DND-41 (cell line): ENCODE measurements around the gene KLRK1.

ENCODE experiments used
- CTCF ChIP-seq: IDR thresholded peaks from 2 replicates; pipeline ENCODE4 v1.5.1; 2012; ENCODE audit warnings: borderline replicate concordance, low read length, moderate library complexity, mild to moderate bottlenecking; ENCODE audit not compliant: poor library complexity, severe bottlenecking; ENCODE audit errors: extremely low read depth
- EZH2 ChIP-seq: IDR thresholded peaks from 3 replicates; pipeline ENCODE4 v1.6.1; 2012; ENCODE audit warnings: borderline replicate concordance, low read depth, mild to moderate bottlenecking, moderate library complexity, low read length, inconsistent platforms; ENCODE audit not compliant: severe bottlenecking

GRCh38 chr12:10409392-10409791 is 19.6 kb upstream of the KLRK1 start, which contains the start of gene KLRC4:
- TF ChIP-seq CTCF (no peak), EZH2 (no peak)
